HG03521 (cell line): ENCODE results near the gene IKZF2.

Experiments
- ATAC-seq: cut with Tn5 transposase; IDR thresholded peaks from one replicate; pipeline ENCODE4 v1.9.1; 2021; ENCODE audit warnings: mild to moderate bottlenecking, moderate library complexity; ENCODE audit not compliant: unreplicated experiment

The IKZF2 gene

DNA sequence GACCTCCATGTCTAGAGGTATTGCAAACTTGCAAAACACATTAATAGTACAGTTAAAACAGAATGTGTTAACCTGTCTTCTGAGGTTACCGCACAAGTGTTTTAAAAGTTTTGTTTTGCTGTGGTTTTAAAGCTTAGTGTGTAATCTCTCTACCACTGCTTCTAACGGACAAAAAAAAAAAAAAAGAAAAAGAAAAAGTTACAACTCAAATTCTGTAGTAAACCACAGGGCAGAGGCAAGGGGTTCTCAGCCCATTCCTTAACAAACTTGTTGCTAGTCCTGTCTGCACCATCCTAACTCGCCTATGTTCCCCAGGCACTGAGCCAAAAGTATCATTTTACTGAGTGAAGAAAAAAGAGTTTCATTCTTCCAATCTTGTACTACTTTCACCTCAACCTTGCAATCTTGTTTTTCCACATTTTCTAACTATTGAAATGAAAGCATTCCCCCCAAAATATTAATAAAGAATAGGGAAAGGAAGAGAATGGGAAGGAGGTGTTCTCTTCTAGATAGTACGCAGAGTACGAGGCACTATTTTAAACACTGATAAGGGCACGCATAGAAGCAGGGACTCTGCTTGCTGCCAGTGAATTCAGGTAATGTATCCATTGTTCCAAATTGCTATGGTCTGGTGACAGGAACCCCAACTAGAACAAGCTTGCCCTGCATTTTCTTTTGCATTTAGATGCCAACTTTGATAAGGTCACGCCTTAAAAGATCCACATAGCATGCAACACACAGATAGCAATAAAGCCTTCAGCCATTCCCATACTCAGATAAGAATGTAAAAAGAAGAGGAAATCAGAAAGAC is 47.1 kb downstream of the IKZF2 start:
- ATAC-seq: peak; percentile 44

DNA sequence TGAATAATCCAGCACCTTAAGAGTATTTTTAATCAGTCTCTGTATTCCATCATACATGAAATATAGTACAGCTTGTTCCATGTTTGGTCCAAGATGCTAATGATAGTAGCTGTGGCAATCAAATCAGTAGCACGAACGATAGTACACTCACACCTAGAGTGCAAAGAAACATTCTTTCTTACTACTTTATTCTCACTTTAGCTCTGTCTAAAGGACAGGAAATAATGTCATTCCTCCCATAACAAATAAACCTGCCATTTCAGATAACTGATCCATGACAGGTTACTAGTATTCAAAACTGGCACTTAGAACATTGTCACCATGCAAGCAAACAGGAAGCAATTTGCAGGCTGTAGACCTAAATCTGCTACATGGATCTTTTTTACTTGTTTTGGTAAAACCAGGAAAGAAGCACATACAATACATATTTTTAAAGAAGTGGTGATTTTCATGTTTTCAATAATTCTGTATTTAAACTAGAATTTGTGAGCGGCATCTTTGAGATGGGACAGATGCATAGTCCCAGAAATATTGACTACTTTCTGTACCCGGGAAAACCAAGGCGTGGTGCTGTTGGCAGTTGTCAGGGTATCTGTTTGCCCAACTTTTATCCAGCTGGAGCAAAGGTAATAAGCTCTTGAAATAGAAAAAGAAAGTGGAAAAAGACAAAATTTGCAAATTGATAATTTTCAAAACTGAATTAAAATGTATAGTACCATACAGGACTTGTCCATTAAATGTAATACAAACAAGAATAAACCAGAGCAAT is 49.5 kb downstream of the IKZF2 start:
- ATAC-seq: no peak

DNA sequence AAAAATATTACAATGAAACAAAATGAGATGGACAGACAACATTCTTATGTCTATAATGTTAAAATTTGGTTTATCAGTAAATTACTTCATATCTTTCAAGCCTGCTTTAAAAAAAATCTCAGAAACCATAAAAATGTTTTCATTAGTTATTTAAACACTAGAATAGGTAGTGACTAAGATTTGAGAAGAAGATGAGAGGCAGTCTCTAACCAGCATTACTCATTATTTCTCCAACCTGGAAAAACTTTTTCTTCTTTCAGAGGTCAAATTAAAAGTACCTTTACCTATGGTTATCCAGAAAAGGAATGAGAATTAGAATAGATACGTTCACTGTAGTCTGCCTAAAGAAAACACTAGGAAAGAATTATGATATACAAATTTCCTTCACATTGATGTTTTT is 50.3 kb downstream of the IKZF2 start:
- ATAC-seq: no peak

DNA sequence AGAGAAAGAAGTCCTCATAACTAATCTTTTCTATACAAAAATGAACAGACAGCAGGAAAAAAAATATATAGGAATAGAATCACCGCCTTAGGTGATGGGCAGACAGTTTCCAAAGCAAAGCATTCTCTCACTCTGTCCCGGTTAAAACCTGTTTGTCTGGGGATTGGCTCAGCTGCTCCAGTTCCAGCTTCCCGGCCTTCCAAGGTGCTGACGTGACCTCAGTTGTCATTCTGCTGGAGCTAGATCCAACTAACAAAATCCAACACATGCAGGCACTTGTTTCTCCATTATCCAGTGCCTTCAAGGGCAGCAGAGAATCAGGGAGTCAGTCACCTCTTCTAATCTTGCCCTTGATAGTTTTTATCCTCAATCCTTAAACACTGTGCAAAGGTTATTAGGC is 52.8 kb downstream of the IKZF2 start:
- ATAC-seq: no peak

DNA sequence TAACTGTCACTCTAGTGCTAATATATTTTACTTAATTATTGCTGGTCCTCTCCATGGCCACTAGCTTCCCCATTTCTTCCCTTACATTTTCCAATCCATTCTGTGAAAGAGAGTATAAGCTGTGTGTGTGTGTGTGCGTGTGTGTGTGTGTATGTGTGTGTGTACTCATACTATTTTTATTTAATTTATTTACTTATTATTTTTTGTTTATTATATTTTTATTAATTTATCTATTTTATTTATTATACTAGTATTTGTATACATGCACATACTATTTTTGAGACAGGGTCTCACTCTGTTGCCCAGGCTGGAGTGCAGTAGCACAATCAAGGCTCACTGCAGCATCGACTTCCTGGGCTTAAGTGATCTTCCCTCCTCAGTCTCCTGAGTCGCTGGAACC is 59.6 kb downstream of the IKZF2 start:
- ATAC-seq: no peak

GRCh38 chr2:213090772-213091171 is 60.6 kb downstream of the IKZF2 start:
- ATAC-seq: no peak

GRCh38 chr2:213089438-213089837 is 62.0 kb downstream of the IKZF2 start:
- no peak for ATAC-seq

DNA sequence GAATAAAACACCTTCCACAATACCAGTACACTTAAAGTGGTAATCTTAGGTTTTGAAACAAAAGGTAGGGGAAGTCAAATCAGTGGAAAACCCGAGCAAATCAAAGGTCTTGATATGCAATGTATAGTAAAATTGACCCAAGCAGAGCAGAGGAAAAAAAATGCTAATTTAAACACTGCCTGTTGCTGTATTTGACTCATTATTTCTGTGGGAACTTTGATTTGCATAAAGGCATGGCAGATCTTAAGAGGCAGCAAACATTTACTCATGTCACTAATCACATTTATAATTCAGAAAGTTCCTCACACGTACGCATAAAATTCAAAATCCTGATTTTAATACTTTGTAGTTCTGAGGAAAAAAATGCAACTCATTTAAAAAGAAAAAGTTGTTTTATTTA is 64.4 kb downstream of the IKZF2 start:
- no peak for ATAC-seq

DNA sequence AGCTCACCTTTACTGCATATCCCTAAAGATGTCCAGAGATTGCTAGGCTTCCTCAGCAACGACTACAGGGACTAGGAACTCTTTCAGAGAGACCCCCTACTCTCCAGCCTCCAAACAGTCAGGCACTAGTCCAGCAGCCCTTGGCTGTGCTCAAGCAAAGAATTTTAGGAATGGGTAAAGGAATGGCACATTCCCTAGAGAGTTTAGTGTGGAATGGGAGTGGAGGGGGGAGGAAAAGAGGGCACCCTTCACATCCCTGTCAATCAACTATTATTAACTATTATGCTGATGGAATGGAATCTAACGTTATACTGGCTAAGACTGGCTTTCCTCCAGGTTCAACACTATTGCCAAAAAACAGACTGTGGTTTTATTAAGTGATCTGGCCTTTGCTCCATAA is 64.8 kb downstream of the IKZF2 start:
- ATAC-seq: no peak

- ATAC-seq: no peak
Measured at GRCh38 chr2:213086050-213086449, 65.4 kb downstream of the IKZF2 start.

GRCh38 chr2:213085538-213085937 is 65.9 kb downstream of the IKZF2 start:
- ATAC-seq: no peak

- no peak for ATAC-seq
Measured at GRCh38 chr2:213084261-213084660, 67.2 kb downstream of the IKZF2 start.

GRCh38 chr2:213080969-213081617 is 70.3 kb downstream of the IKZF2 start:
- no peak for ATAC-seq

GRCh38 chr2:213079756-213080155 is 71.7 kb downstream of the IKZF2 start:
- no peak for ATAC-seq

DNA sequence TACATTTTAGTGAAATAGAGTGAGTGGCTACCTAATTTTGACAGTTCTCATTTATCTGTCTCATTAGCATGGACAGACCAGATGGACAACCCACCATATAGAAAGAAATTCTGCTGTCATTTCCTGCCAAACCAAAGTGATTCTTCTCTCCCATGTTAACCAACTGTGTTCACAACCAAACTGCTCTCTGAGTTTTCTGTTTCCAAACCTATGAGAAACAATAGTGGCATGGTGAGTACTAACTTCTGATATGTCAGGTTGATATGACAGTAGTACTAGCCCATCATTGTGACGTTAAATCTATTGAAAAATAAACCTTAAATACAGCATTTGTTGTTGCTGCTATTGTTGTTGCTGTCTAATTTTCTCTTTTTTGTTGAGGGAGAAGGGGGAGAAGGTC is 72.7 kb downstream of the IKZF2 start:
- no peak for ATAC-seq

- no peak for ATAC-seq
Measured at GRCh38 chr2:213069531-213069930, 81.9 kb downstream of the IKZF2 start.

DNA sequence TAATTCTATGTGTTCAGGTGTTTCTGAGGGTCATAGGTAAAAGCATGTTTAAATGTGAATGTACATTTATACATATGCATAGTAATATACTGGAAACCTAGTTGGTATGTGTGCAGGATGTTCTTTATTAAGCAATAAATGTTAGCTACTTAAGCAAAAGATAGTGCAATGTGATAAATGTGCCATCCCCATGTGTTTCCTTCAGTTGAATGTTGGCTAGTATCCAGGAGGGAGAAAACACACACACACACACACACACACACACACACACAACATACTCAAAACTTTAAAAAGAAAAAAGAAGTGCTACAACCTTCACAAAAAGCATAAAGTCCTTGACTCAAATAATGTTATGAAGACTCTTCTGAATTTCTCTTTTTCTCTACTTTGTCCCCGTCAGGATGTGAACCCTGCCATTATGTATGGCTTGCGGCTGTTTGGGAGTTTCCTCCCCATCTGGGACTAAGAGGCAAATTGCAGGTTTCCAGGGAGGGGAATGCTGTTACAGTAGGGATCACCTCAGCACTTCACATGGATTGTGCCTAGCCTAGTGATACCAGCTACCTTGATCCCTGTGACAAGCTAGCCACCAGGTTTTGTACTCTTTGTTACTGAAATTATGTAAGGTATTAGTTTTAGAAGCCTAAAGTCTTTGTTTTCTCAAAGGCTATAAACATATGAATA is 82.6 kb downstream of the IKZF2 start:
- no peak for ATAC-seq

DNA sequence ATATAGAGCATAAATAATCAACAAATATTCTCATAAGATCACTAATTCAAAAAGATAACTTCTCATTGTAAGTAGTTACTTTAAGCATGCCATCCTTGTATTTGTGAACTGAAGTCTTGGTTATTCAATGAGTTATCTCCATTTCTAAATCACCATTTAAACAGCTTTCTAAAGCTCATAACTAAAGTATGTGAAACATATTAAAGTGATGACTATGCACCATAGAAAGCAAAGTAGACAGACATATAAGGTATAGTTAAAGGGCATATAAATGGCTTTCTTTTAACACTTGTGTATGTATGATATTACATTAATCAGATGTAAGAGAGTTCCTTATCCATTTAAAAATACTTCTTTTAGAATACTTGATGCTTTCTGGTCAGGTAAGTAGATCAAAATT is 83.5 kb downstream of the IKZF2 start:
- no peak for ATAC-seq

DNA sequence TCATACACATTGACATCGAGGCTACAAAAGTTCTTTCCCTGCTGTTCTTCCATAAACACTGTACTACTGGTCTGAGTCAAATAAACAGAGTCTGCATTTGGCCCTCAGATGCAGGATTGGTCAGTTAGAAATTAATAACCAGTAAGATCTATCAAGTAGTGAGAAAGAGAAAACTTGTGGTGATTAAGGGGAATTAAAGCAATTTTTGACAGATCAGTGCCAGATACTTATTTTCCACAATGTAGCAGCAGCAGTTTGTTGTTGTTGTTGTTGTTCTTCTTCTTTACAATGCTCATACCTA is 85.0 kb downstream of the IKZF2 start:
- ATAC-seq: peak; percentile 43

DNA sequence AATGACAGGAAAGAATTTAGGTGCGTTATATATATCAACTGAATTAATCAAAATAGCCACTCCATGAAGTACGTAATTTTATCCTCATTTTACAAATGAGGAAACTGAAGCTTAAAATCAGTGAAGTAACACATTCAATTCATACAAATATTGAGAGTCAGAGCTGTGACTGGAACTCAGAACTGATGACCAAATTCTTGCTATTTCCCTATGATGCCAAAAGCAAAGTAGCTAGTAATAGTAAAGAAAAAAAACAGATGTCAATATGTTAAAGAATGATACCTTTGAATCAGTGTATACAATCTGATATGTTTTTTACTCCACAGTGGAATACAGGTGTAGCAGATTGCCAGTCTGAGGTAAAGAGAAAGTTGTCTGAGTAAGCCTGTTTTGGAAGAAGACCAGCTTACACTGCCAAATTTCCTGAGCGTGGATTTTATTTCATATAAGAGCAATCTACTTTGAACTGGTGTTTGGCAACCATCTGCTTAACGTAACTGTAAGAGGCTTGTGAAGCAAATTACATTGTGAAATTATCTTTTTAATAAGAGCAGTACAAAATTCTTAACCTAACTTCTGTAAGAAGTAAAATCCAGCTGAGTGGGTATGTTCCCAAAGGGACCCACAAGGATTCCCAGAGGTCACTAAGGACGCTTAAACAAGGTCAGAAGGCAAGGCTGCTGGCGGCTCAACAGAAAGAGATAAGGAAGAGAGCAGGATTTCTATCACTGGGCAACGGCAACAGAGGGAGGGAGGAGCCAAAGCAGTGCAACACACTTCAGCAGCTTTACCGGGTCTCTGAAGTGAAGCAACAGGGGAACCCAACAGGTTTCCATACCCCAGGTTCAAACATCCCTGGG is 85.6 kb downstream of the IKZF2 start:
- peak; percentile 68 for ATAC-seq

- ATAC-seq: no peak
Measured at GRCh38 chr2:213064099-213064498, 87.3 kb downstream of the IKZF2 start.
